Immature natural killer cell (primary cell): Measurements from ENCODE around the gene DLX3. TPM values are rescaled to one million over a fixed set of nuclear protein-coding genes. Genes with fewer than 3 reads are reported as not detected.

Experiments
- DNase-seq, 3 donors: peaks; one replicate each; pipeline ENCODE4 v3.0.0; 2022; ENCODE audit warnings: mixed read lengths in 1 of 3
- H3K27ac Mint-ChIP-seq, 6 donors: one replicate each; pipeline ENCODE4 v1.8.0; 2020; ENCODE audit warnings: mixed read lengths in 6 of 6, mild to moderate bottlenecking in 5 of 6, inconsistent platforms in 4 of 6, moderate library complexity in 3 of 6
- H3K27me3 Mint-ChIP-seq, 3 donors: one replicate each; pipeline ENCODE4 v1.8.0; 2020 to 2021; ENCODE audit warnings: low read depth in 3 of 3, mild to moderate bottlenecking in 3 of 3, mixed read lengths in 3 of 3, moderate library complexity in 3 of 3, inconsistent platforms in 1 of 3
- H3K36me3 Mint-ChIP-seq, 3 donors: one replicate each; pipeline ENCODE4 v1.8.0; 2020; ENCODE audit warnings: mixed read lengths in 3 of 3, inconsistent platforms in 2 of 3, mild to moderate bottlenecking in 2 of 3
- H3K4me1 Mint-ChIP-seq, 2 donors: one replicate each; pipeline ENCODE4 v1.8.0; 2020; ENCODE audit warnings: inconsistent platforms in 2 of 2, mild to moderate bottlenecking in 2 of 2, mixed read lengths in 2 of 2, moderate library complexity in 1 of 2
- H3K4me3 Mint-ChIP-seq, 5 donors: one replicate each; pipeline ENCODE4 v1.8.0; 2020; ENCODE audit warnings: mild to moderate bottlenecking in 5 of 5, mixed read lengths in 5 of 5, inconsistent platforms in 3 of 5, moderate library complexity in 3 of 5
- H3K9me3 Mint-ChIP-seq, 6 donors: one replicate each; pipeline ENCODE4 v1.8.0; 2020; ENCODE audit warnings: mild to moderate bottlenecking in 6 of 6, mixed read lengths in 6 of 6, inconsistent platforms in 4 of 6, moderate library complexity in 3 of 6
- polyA plus RNA-seq, 3 donors: library from polyadenylated mRNA; unstranded; fragments of 300-500 nt; fragmentation: Illumina TruSeq; gene quantifications; one replicate each; pipeline ENCODE4 v1.2.3, GENCODE V29; 2021

DLX3 gene
- polyA plus RNA-seq, 3 donors from 2014 or later: not detected

- Mint-ChIP-seq H3K36me3 (no peaks in the 10 kb centered on the region), H3K4me3 (no peak overlapping the region), H3K9me3 (no peaks in the 10 kb centered on the region), H3K4me1 (peaks cover 10 to 11% of the 10 kb centered on the region in 2 donors), H3K27ac (no peak overlapping the region), H3K27me3 (peaks cover 6 to 18% (median 6%) of the 10 kb centered on the region in 3 donors)
- DNase-seq: no peak
Observed at GRCh38 chr17:50029185-50029584, 34.2 kb upstream of the DLX3 start.

- Mint-ChIP-seq H3K27me3 (peaks cover 4 to 18% (median 6%) of the 10 kb centered on the region in 3 donors), H3K4me3 (no peak overlapping the region), H3K4me1 (peaks cover 10 to 11% of the 10 kb centered on the region in 2 donors), H3K9me3 (no peaks in the 10 kb centered on the region), H3K36me3 (no peaks in the 10 kb centered on the region), H3K27ac (no peak overlapping the region)
- DNase-seq: no peak
Observed at GRCh38 chr17:50028736-50029120, 33.7 kb upstream of the DLX3 start.

GRCh38 chr17:50027881-50028735 is 33.1 kb upstream of the DLX3 start:
- no peaks in the 10 kb centered on the region for H3K9me3 Mint-ChIP-seq
- peaks cover 4 to 18% (median 6%) of the 10 kb centered on the region in 3 donors for H3K27me3 Mint-ChIP-seq
- DNase-seq: no peak
- H3K4me3 Mint-ChIP-seq: no peak overlapping the region
- H3K4me1 Mint-ChIP-seq: peaks cover 10 to 11% of the 10 kb centered on the region in 2 donors
- no peak overlapping the region for H3K27ac Mint-ChIP-seq
- no peaks in the 10 kb centered on the region for H3K36me3 Mint-ChIP-seq

GRCh38 chr17:50027172-50027880 is 32.3 kb upstream of the DLX3 start:
- H3K4me3 Mint-ChIP-seq: no peak overlapping the region
- H3K4me1 Mint-ChIP-seq: peaks cover 10 to 11% of the 10 kb centered on the region in 2 donors

GRCh38 chr17:50026837-50027171 is 31.8 kb upstream of the DLX3 start:
- Mint-ChIP-seq H3K4me3 (peak overlapping the region in 1 of 5 donors; percentile 44), H3K9me3 (no peaks in the 10 kb centered on the region), H3K4me1 (peaks cover 10 to 11% of the 10 kb centered on the region in 2 donors), H3K36me3 (no peaks in the 10 kb centered on the region), H3K27ac (no peak overlapping the region), H3K27me3 (peaks cover 6 to 20% (median 7%) of the 10 kb centered on the region in 3 donors)
- peak; percentile 61 to 66 (median 62) for DNase-seq

More at GRCh38 chr17:50027172-50027880, 32.3 kb upstream of the DLX3 start:
- Mint-ChIP-seq H3K36me3 (no peaks in the 10 kb centered on the region), H3K27me3 (peaks cover 4 to 18% (median 6%) of the 10 kb centered on the region in 3 donors), H3K27ac (no peak overlapping the region), H3K9me3 (no peaks in the 10 kb centered on the region)
- DNase-seq: peak in 1 of 3 donors; percentile 1

- Mint-ChIP-seq H3K36me3 (no peaks in the 10 kb centered on the region), H3K9me3 (no peaks in the 10 kb centered on the region), H3K4me1 (peaks cover 10 to 11% of the 10 kb centered on the region in 2 donors), H3K27ac (no peak overlapping the region), H3K27me3 (peaks cover 10 to 21% (median 12%) of the 10 kb centered on the region in 3 donors), H3K4me3 (no peak overlapping the region)
- no peak for DNase-seq
Observed at GRCh38 chr17:50026046-50026675, 31.1 kb upstream of the DLX3 start.

GRCh38 chr17:50024808-50025207 is 29.8 kb upstream of the DLX3 start:
- no peaks in the 10 kb centered on the region for H3K36me3 Mint-ChIP-seq
- H3K9me3 Mint-ChIP-seq: no peaks in the 10 kb centered on the region
- no peak for DNase-seq
- peaks cover 11 to 17% (median 12%) of the 10 kb centered on the region in 3 donors for H3K27me3 Mint-ChIP-seq
- H3K4me3 Mint-ChIP-seq: no peak overlapping the region
- peaks cover 10 to 11% of the 10 kb centered on the region in 2 donors for H3K4me1 Mint-ChIP-seq
- H3K27ac Mint-ChIP-seq: no peak overlapping the region

- Mint-ChIP-seq H3K4me3 (no peak overlapping the region), H3K36me3 (no peaks in the 10 kb centered on the region), H3K27ac (no peak overlapping the region), H3K4me1 (peaks cover 10 to 11% of the 10 kb centered on the region in 2 donors), H3K27me3 (peaks cover 11 to 17% (median 15%) of the 10 kb centered on the region in 3 donors), H3K9me3 (no peaks in the 10 kb centered on the region)
- DNase-seq: no peak
Observed at GRCh38 chr17:50023520-50023919, 28.5 kb upstream of the DLX3 start.

- H3K27me3 Mint-ChIP-seq: peaks cover 7 to 13% (median 10%) of the 10 kb centered on the region in 3 donors
Observed at GRCh38 chr17:50022463-50023130, 27.6 kb upstream of the DLX3 start.

GRCh38 chr17:50021681-50022370 is 26.8 kb upstream of the DLX3 start:
- Mint-ChIP-seq H3K4me1 (peaks cover 2 to 4% of the 10 kb centered on the region in 2 donors), H3K9me3 (no peaks in the 10 kb centered on the region), H3K36me3 (no peaks in the 10 kb centered on the region), H3K27ac (no peak overlapping the region), H3K27me3 (peaks cover 6 to 16% (median 10%) of the 10 kb centered on the region in 3 donors), H3K4me3 (no peak overlapping the region)
- DNase-seq: no peak

More at GRCh38 chr17:50022463-50023130, 27.6 kb upstream of the DLX3 start:
- no peaks in the 10 kb centered on the region for H3K9me3 Mint-ChIP-seq
- H3K36me3 Mint-ChIP-seq: no peaks in the 10 kb centered on the region
- H3K4me1 Mint-ChIP-seq: peaks cover 9 to 10% of the 10 kb centered on the region in 2 donors
- no peak for DNase-seq
- no peak overlapping the region for H3K27ac Mint-ChIP-seq
- H3K4me3 Mint-ChIP-seq: no peak overlapping the region

- DNase-seq: no peak
- peak overlapping the region in 1 of 6 donors; percentile 14 for H3K27ac Mint-ChIP-seq
- no peaks in the 10 kb centered on the region for H3K4me1 Mint-ChIP-seq
- no peak overlapping the region for H3K4me3 Mint-ChIP-seq
- peaks cover 5 to 17% (median 10%) of the 10 kb centered on the region in 3 donors for H3K27me3 Mint-ChIP-seq
- no peaks in the 10 kb centered on the region for H3K9me3 Mint-ChIP-seq
- H3K36me3 Mint-ChIP-seq: no peaks in the 10 kb centered on the region
Observed at GRCh38 chr17:50020841-50021599, 26.0 kb upstream of the DLX3 start.

- Mint-ChIP-seq H3K4me1 (no peaks in the 10 kb centered on the region), H3K9me3 (peaks cover 2 to 12% (median 10%) of the 10 kb centered on the region in 6 donors), H3K4me3 (no peak overlapping the region), H3K27me3 (peaks cover 5 to 17% (median 10%) of the 10 kb centered on the region in 3 donors), H3K27ac (no peak overlapping the region), H3K36me3 (peaks cover 0 to 7% (median 0%) of the 10 kb centered on the region in 3 donors)
- DNase-seq: no peak
Observed at GRCh38 chr17:50018909-50019308, 23.9 kb upstream of the DLX3 start.
